SKM-1 treated with dmso at 0.1 percent for 144 hours (cell line): Measurements from ENCODE around the gene NBEAL1.
"Not testable (repeated sequence)": the region's sequence is repeated elsewhere in the genome, so short reads cannot be mapped to it uniquely, and the experiment has no call there.

Experiments
- DNase-seq: peaks from one replicate; lab custom pipeline; 2025; ENCODE audit not compliant: unreplicated experiment; lab: John Stamatoyannopoulos, UW

Gene NBEAL1

GRCh38 chr2:203105996-203106395 lies 91.3 kb downstream of the NBEAL1 start:
- DNase-seq: no peak

DNA sequence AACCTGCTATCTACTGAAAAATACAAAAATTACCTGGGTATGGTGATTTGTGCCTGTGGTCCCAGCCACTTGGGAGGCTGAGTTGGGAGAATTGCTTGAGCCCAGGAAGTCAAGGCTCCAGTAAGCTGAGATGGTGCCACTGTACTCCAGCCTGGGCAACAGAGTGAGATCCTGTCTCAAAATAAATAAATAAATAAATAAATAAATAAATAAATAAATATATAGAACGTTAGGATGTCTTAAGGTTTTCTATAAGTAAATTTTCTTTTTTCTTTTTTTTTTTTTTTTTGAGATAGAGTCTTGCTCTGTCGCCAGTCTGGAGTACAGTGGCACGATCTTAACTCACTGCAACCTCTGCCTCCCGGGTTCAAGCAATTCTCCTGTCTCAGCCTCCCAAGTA lies 95.8 kb downstream of the NBEAL1 start:
- not testable (repeated sequence) for DNase-seq

GRCh38 chr2:203112342-203112741 lies 97.7 kb downstream of the NBEAL1 start:
- no peak for DNase-seq

GRCh38 chr2:203115201-203115700 lies 100.6 kb downstream of the NBEAL1 start:
- DNase-seq: not testable (repeated sequence)

GRCh38 chr2:203122317-203122986 lies 107.8 kb downstream of the NBEAL1 start:
- no peak for DNase-seq

- DNase-seq: no peak
Measured at GRCh38 chr2:203126996-203127395, 112.3 kb downstream of the NBEAL1 start.

GRCh38 chr2:203135105-203135504 lies 120.4 kb downstream of the NBEAL1 start:
- DNase-seq: no peak

GRCh38 chr2:203143391-203143790 lies 128.7 kb downstream of the NBEAL1 start:
- no peak for DNase-seq

DNA sequence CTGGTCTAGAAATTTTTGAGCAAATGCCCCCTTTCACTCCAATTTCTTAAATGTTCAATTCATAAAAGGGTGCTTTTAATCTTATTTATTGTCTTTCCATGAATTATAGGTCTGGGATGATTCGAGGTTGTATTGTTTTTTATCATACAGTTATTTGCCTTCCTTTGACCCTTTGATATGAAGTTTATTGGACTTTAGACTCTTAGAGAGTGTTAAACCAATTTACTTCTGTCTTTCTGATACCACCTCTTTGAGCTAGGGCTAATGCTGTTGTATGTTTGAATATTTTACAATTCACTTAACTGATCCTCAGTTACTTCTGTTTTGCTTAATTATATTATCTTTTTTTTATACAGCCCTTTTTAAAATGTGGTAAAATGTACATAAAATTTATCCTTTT lies 134.5 kb downstream of the NBEAL1 start:
- DNase-seq: no peak

DNA sequence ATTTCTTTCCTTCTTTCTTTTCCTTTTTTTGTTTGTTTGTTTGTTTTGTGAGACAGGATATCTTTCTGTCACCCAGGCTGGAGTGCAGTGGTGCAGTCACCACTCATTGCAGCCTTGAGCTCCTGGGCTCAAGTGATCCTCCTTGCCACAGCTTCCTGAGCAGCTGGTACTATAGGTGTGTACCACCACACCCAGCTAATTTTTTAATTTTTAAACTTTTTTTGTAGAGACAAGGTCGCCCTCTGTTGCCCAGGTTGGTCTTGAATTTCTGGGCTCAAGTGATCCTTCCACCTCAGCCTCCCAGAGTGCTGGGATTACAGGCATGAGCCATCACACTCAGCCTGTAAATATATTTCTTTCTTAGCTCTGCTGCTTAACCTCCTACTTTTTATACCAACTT lies 140.7 kb downstream of the NBEAL1 start:
- DNase-seq: no peak

DNA sequence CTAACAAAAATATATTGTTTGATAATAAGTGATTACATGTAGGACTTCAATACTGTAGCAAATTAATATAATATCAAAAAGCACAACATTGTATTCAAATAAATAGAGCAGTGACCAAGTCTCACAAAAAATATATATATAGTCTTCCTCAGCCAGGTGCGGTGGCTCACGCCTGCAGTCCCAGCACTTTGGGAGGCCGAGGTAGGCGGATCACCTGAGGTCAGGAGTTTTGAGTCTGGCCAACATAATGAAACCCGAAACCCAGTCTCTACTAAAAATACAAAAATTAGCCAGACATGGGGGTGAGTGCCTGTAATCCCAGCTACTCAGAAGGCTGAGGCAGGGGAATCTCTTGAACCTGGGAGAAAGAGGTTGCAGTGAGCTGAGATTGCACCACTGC lies 148.0 kb downstream of the NBEAL1 start:
- DNase-seq: not testable (repeated sequence)

- no peak for DNase-seq
Measured at GRCh38 chr2:203164311-203164935, 149.7 kb downstream of the NBEAL1 start.

- DNase-seq: no peak
Measured at GRCh38 chr2:203167751-203168150, 153.1 kb downstream of the NBEAL1 start.

DNA sequence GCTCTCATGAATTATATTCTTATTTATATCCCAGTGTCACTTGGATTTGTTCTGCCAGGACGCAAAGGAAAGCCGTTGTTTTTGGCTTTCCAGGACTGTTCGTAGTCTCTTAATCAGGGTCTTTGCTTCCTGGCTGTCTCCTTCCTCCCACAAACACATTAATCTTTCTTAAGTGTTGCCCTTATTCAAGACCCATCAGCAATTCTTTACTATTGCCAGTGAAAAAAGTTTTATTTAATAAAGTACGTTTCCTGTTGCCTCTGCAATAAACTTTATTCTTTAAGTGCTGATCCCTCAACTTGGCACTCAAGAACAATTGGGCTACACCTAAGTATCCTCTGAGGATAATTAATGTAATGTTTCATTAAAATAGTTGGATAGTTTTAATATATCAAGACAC lies 155.8 kb downstream of the NBEAL1 start:
- no peak for DNase-seq

- DNase-seq: no peak
Measured at GRCh38 chr2:203175371-203175770, 160.7 kb downstream of the NBEAL1 start.

DNA sequence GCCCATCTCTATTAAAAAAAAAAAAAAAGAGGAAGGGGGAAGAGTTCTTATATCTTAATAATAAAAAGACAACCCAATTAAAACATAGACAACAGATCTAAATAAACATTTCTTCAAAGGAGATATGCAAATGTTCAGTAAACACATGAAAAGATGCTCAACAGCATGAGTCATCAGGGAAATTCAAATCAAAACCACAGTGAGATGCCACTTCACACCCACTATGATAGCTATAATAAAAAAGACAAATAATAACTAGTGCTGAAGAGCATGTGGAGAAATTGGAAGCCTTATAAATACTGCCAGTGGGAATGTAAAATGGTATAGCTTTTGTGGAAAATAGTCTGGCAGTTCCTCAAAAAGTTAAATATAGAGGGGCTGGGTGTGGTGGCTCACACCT lies 162.7 kb downstream of the NBEAL1 start:
- no peak for DNase-seq

GRCh38 chr2:203185864-203186263 lies 171.2 kb downstream of the NBEAL1 start:
- DNase-seq: no peak

DNA sequence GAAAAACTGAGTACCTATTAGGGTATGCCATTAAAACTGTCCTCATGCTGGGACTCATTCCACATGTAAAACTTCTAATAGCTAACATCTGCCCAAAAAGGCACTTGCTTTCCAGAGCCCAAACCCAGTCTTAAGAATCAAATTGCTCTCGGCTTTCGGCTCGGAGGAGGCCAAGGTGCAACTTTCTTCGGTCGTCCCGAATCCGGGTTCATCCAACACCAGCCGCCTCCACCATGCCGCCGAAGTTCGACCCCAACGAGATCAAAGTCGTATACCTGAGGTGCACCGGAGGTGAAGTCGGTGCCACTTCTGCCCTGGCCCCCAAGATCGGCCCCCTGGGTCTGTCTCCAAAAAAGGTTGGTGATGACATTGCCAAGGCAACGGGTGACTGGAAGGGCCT lies 175.9 kb downstream of the NBEAL1 start:
- not testable (repeated sequence) for DNase-seq

DNA sequence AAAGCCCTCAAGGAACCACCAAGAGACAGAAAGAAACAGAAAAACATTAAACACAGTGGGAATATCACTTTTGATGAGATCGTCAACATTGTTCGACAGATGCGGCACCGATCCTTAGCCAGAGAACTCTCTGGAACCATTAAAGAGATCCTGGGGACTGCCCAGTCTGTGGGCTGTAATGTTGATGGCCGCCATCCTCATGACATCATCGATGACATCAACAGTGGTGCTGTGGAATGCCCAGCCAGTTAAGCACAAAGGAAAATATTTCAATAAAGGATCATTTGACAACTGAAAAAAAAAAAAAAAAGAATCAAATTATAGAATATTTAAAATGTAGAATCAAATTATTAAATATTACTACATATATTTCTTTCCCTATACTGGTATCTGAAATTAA lies 176.4 kb downstream of the NBEAL1 start:
- DNase-seq: not testable (repeated sequence)

DNA sequence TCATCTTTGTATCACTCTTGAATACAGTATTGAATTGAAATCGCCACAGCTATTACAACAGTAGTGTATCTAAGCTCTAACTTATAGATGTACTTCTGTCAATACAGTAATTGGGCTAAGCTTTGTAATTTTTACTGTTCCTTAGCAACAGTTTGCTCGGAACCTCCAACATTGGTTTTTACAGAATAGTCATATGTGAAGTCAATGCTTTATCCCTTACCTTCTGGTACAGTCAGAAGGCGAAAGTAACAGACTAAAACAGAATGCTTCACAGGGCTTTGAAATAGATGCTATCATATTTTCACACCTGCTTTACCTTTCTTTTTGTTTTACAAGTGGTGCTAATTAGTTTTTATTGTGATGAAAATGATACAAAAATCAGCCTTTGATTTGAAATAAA lies 177.3 kb downstream of the NBEAL1 start:
- DNase-seq: no peak

- no peak for DNase-seq
Measured at GRCh38 chr2:203195331-203196036, 180.8 kb downstream of the NBEAL1 start.

GRCh38 chr2:203200866-203201265 lies 186.2 kb downstream of the NBEAL1 start:
- no peak for DNase-seq
